Heart left ventricle (tissue), 13 donors: ENCODE measurements around the gene NQO1.

Experiments
- CTCF ChIP-seq, 12 donors: fragments of 200-600 bp; sonication (generic) in 4 of 12; IDR thresholded peaks; one replicate each; pipeline versions ENCODE4 v1.5.0 to v1.8.0; 2018 to 2022; ENCODE audit warnings: antibody characterized with exemption in 12 of 12, mild to moderate bottlenecking in 5 of 12
- POLR2A ChIP-seq, 2 donors: fragments of 450-650 bp; IDR thresholded peaks; one replicate each; pipeline ENCODE4 v1.6.1; 2017; ENCODE audit warnings: antibody characterized with exemption in 2 of 2, mild to moderate bottlenecking in 2 of 2, moderate library complexity in 2 of 2
- donor health status: ischemic (EF 13 %, LVEDD 7.1; RV severe dilation, severe dysfunction).
- donor health status: DM: no; HTN: yes; CAD: no.
- donor health status: DM: no; HTN: no; CAD: no.
- donor health status: ischemic (EF 25% LVEDD 6.9; RV normal size, moderate dysfunction).
- donor health status: ischemic (EF 25% LVEDD 5.7; RV mildly dilated, moderate dysfunction).
- donor health status: ischemic (EF 35%, LVEDD 5.7; RV mildly dilated, moderate dysfunction).
- donor health status: nonischemic (EF 11% LVEDD 7.7; RV severe dilation, severe dysfunction).
- donor health status: DM: yes; HTN: yes; CAD: no.
- donor health status: PGD.
- donor health status: ischemic (EF 29% LVEDD 5.4; RV normal size, mild dysfunction).
- donor health status: nonischemic (EF 23%, LVEDD 6.1; RV moderate dilation, normal function).

GRCh38 chr16:69669577-69669976 lies 56.8 kb downstream of the NQO1 start:
- TF ChIP-seq POLR2A (IDR thresholded peaks at IDR 0.05) (no peak), CTCF (IDR thresholded peaks at IDR 0.05) (no peak)
